Glutamatergic neuron (in vitro differentiated cells): ENCODE measurements around the gene PFKL. TPM values are rescaled to one million over a fixed set of nuclear protein-coding genes. Genes with fewer than 3 reads are reported as not detected.
A peak's percentile ranks its signal among the peaks of the same experiment; 100 is the strongest.

ENCODE experiments used
- DNase-seq: peaks from one replicate; pipeline ENCODE4 v3.0.0; 2022
- H3K27ac Mint-ChIP-seq: one replicate; pipeline ENCODE4 v1.8.0; 2020; ENCODE audit warnings: mild to moderate bottlenecking, mixed read lengths, inconsistent platforms; ENCODE audit not compliant: unreplicated experiment
- H3K27me3 Mint-ChIP-seq: one replicate; pipeline ENCODE4 v1.8.0; 2020; ENCODE audit warnings: mild to moderate bottlenecking, moderate library complexity, mixed read lengths, inconsistent platforms; ENCODE audit not compliant: unreplicated experiment
- H3K36me3 Mint-ChIP-seq: one replicate; pipeline ENCODE4 v1.8.0; 2020; ENCODE audit warnings: mild to moderate bottlenecking, mixed read lengths, inconsistent platforms; ENCODE audit not compliant: unreplicated experiment
- H3K4me1 Mint-ChIP-seq: one replicate; pipeline ENCODE4 v1.8.0; 2020; ENCODE audit warnings: mild to moderate bottlenecking, low read depth, mixed read lengths, inconsistent platforms; ENCODE audit not compliant: unreplicated experiment
- H3K4me3 Mint-ChIP-seq: one replicate; pipeline ENCODE4 v1.8.0; 2020; ENCODE audit warnings: mild to moderate bottlenecking, mixed read lengths, inconsistent platforms; ENCODE audit not compliant: unreplicated experiment
- H3K9me3 Mint-ChIP-seq: one replicate; pipeline ENCODE4 v1.8.0; 2020; ENCODE audit warnings: mild to moderate bottlenecking, moderate library complexity, mixed read lengths, inconsistent platforms; ENCODE audit not compliant: unreplicated experiment
- total RNA-seq: library from RNA; stranded (reverse); fragmentation: NEBNext Ultra II Directional; extraction: Animal tissue kit (Norgen Biotek cat#: 25700); gene quantifications from one replicate; pipeline ENCODE4 v1.2.1, GENCODE V29; 2021; ENCODE audit not compliant: unreplicated experiment
- TF ChIP-seq, protein P1 (sequence below): fragments of 200-600 bp; sonication (generic); IDR thresholded peaks from one replicate; pipeline ENCODE4 v1.5.0; 2021; ENCODE audit not compliant: partially characterized antibody, unreplicated experiment

The PFKL gene
- total RNA-seq, 1 donor from 2014 or later: 48.6 TPM

DNA sequence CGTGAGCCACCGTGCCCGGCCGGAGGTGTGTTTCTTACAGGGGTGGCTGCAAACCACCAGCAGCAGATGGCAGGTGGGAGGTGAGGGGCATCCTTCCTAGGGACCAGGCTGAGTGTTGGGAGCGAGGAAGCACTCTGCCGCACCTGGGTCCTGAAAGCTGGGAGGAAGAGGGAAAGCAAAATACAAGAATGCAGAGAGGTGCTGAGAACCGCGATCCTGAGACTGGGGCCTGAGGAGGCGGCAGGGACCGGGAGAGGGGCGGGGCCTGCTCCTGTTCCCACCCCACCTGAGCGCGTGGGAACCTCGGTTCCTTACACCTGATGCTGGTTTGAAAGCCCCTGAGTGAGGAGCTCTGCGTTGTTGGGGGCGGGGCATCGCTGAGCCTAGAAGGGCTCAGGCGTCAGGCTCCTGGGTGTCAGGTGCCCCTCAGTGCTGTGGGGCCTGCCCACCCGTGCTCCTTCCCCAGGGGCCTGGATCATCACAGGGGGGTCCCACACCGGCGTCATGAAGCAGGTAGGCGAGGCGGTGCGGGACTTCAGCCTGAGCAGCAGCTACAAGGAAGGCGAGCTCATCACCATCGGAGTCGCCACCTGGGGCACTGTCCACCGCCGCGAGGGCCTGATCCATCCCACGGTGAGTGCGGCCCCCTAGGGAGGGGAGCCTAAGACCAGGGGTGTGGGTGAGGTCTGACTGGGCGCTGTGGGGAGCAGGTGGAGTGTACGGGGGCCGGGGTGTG lies 69.0 kb downstream of the PFKL start:
- Mint-ChIP-seq H3K4me1 (no peaks in the 10 kb centered on the region), H3K27ac (no peak overlapping the region), H3K9me3 (peaks cover 3% of the 10 kb centered on the region), H3K4me3 (no peak overlapping the region), H3K27me3 (peaks cover 3% of the 10 kb centered on the region), H3K36me3 (peaks cover 4% of the 10 kb centered on the region)
- peak; percentile 48 for DNase-seq
- TF ChIP-seq, protein P1, sequence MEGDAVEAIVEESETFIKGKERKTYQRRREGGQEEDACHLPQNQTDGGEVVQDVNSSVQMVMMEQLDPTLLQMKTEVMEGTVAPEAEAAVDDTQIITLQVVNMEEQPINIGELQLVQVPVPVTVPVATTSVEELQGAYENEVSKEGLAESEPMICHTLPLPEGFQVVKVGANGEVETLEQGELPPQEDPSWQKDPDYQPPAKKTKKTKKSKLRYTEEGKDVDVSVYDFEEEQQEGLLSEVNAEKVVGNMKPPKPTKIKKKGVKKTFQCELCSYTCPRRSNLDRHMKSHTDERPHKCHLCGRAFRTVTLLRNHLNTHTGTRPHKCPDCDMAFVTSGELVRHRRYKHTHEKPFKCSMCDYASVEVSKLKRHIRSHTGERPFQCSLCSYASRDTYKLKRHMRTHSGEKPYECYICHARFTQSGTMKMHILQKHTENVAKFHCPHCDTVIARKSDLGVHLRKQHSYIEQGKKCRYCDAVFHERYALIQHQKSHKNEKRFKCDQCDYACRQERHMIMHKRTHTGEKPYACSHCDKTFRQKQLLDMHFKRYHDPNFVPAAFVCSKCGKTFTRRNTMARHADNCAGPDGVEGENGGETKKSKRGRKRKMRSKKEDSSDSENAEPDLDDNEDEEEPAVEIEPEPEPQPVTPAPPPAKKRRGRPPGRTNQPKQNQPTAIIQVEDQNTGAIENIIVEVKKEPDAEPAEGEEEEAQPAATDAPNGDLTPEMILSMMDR: no peak

GRCh38 chr21:44370027-44370735 lies 70.3 kb downstream of the PFKL start:
- Mint-ChIP-seq H3K4me3 (no peak overlapping the region), H3K9me3 (peaks cover 5% of the 10 kb centered on the region), H3K36me3 (peaks cover 7% of the 10 kb centered on the region), H3K27me3 (peaks cover 3% of the 10 kb centered on the region), H3K4me1 (no peaks in the 10 kb centered on the region), H3K27ac (no peak overlapping the region)
- TF ChIP-seq, protein P1: no peak
- peak; percentile 62 for DNase-seq

- Mint-ChIP-seq H3K4me1 (no peaks in the 10 kb centered on the region), H3K36me3 (peaks cover 14% of the 10 kb centered on the region), H3K9me3 (peaks cover 6% of the 10 kb centered on the region), H3K4me3 (no peak overlapping the region), H3K27me3 (peaks cover 3% of the 10 kb centered on the region), H3K27ac (no peak overlapping the region)
- DNase-seq: no peak
- TF ChIP-seq, protein P1: no peak
These were observed 71.0 kb downstream of the PFKL start for GRCh38 chr21:44370786-44371410.

GRCh38 chr21:44371596-44371995 lies 71.7 kb downstream of the PFKL start:
- H3K4me3 Mint-ChIP-seq: no peak overlapping the region

More at GRCh38 chr21:44371596-44371995, 71.7 kb downstream of the PFKL start:
- no peak for DNase-seq
- Mint-ChIP-seq H3K27me3 (peaks cover 3% of the 10 kb centered on the region), H3K4me1 (no peaks in the 10 kb centered on the region), H3K27ac (no peak overlapping the region), H3K9me3 (peaks cover 6% of the 10 kb centered on the region), H3K36me3 (peaks cover 16% of the 10 kb centered on the region)
- TF ChIP-seq, protein P1: no peak
